Measurements from ENCODE around the gene CCNG2.

CCNG2 gene

DNA sequence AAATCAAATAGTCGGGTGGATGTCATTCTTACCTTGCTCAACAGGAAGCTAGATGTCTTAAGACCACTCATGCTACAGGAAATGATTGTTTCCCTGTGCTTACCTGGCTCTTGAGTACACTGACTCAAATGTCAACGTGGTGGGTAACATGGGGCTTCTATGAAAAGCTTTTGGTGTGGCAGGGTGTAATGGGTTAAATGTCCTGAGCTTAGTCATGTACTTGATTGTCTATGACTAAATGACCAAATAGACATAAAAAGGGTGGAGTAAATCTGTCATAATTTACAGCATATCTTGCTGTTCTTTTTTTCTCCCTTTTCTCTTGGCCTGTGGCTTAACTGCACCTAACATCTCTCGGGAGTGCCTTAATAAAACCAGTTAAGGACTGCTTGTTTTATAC is 44.9 kb downstream of the CCNG2 start:
- DNase-seq: no peak

DNA sequence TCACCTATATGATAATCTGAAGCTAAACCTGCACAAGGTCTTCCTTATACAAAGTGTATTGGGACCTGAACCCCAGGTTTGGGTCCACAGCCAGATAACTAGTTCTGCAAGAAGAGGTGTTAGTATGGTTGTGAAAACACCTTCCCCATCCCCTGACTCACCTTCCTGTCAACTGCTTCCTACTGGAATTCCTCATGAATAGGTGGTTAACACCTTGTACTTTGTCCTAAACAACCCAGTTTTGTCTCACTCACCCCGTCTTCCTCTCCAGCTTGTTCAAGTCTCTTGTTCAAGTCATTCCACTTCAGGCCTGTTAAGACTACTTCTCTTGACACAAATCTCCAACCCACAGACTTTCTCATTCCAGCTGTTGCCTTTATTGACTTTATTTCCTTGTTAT is 45.5 kb downstream of the CCNG2 start:
- DNase-seq: no peak

DNA sequence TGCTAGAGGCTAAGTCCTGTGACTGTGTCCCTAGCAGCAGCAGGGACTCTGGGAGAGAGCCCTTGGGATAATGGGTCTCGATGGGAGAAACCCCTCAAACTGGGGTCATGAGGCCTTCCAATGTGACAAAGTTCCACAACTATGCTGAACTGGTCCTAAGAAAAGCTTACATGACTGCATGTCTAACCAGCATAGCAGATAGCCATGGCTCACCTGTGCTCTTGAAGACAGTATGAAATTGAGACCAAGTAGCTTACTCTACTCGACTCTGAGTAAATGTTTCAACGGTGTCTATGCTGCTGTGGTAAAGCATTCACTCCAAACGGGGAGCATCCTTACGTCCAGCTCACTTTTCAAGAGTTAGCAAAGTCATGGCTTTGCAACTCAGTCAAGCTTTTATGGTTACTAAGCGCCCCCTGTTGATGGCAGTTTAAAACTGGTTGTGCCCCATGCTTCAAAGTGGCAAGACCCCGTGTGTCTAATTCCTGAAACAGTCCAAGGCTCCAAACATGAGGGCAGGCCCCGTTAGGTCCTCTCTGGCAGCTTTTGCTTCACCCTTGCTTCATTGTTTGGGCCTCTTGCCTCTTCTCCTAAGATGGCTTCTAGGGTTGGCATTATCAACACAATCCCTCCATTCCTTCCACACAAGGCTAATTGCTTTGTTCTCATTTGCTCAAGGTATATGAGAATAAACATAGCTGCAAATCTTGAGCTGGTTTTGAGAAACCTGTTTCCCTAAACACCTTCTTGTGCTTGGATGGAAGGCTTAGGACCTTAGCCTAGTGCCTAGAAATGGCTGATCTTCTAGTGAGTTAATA is 46.6 kb downstream of the CCNG2 start:
- DNase-seq: peak in 41 of 51 donors; percentile 1 to 71 (median 18)

DNA sequence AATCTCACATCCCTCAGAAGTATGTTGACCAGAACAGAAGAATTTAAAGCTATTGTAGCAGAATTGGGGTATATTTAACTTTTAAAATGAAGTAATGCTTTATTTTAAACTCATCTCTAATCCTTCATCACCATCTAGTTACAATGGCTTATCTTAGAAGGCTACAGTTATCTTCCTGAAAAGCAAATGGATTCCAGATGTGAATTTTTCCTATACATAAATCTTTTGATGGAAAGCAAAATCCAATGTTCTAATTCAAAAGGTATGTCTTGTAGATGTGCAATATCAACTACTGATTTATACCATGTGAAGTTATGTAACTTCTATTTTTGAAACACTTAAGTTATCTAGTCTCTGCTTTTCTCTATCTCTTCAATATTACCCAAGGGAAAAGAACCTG is 47.6 kb downstream of the CCNG2 start:
- DNase-seq: no peak

DNA sequence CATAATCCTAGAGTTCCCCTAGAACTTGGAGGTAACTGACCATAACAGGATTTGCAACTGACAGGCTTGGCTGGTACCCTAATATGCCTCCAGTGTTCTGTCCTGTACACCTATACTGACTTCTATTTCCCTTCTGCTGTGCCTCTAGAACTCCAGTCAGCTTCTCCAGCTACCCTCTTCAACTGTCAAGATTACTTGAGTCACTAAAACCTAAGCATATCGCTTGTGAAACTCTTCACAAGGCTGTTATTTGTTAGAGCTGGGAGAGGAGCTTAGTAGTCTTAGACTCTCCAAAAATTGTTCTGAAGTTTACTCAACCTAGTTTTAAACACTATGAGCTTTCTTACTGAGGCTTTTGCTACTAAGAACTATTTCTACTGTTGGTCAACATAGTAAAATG is 52.0 kb downstream of the CCNG2 start:
- DNase-seq: no peak

DNA sequence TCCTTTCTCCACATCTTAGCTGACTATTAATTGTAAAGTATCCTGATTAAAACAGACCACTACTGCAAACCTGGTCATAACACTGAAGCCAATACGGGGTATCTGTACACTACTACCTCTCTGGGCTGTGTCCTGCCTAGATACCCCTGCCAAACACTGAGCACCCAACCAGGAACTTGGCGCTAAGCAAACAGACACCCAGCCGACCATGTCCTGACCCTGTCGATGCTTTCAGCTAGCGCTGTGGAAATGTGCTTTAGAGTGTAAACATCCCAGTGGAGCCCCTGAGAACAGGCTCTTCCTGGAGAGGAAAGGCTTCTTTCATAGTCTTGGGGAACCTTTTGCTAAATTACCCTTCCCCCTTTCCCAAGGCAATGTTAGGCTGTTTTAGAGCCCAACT is 52.9 kb downstream of the CCNG2 start:
- no peak for DNase-seq

DNA sequence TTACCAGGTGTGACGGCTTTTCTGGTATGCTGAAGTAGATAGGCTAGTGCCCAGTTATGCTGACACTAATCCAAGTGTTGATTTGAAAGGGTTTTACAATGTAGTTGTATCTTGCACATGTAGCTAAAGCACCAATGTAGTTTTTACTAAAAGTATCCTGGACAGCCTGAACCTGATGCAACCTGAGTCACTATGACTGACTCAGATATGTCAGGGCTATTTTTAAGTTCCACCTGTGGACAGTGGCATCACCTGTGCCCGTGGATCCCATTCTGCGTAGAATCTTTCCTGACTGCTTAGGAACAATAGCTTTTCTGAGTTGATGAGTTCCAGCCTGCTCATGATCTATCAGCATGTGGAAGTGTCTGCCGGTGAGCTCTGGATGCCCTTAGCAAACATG is 58.1 kb downstream of the CCNG2 start:
- DNase-seq: no peak

DNA sequence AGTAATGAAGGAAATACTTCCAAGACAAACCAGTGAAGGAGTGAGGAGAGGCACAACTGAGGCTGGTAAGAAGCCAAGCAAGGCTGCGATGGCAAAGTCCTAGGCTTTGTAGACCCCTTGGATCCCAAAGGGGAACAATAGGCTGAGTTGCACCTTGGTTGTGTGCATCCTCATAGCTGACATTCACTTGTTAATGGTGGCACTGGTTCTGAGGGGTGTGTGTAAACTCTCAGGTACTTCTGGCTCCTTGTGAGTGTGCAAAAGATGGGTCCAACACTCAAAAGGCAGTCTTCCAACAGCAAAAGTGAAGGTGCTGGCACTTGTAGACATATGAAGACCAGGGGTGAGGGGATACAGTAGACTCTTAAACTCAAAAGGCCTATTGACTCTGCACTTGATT is 60.5 kb downstream of the CCNG2 start:
- no peak for DNase-seq

DNA sequence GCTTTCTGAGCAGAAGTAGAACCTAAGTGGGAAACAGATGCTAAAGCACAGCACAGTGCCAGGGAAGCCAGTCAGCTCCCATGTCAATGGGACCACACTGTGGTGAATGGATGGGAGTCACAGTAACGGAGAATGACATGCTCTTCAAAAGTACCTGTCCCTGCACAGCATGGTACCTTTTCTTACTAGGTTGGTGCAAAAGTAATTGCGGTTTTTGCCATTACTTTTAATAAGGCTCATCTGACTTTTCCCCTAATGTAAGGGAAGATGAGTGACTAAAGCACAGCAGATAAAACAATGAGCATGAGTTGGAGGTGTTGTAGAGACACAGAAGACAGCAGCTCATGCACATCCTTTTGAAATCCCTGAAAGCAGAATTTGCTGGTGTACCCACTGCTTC is 62.3 kb downstream of the CCNG2 start:
- no peak for DNase-seq

Data from hypothalamus (tissue), 51 donors.